Epithelial cell of esophagus (primary cell): Measurements from ENCODE around the gene DFFB.

Experiments used
- DNase-seq: peaks from one replicate; pipeline ENCODE4 v3.0.0; 2010; ENCODE audit warnings: low read depth
- H3K4me3 ChIP-seq: 2 replicates; pipeline ENCODE4 v1.5.1; 2011; ENCODE audit warnings: mild to moderate bottlenecking, low read length, control low read depth
- CTCF ChIP-seq: IDR thresholded peaks from 2 replicates; pipeline ENCODE4 v1.5.1; 2011; ENCODE audit warnings: low read depth, mild to moderate bottlenecking, low read length, control low read depth, inconsistent platforms; ENCODE audit not compliant: insufficient read depth; ENCODE audit errors: missing control alignments

The DFFB gene

GRCh38 chr1:3892748-3893147 lies 35.5 kb downstream of the DFFB start:
- H3K4me3 ChIP-seq = no peak overlapping the region
- no peak for TF ChIP-seq CTCF
- no peak for DNase-seq

- no peak for DNase-seq
- no peak for TF ChIP-seq CTCF
- H3K4me3 ChIP-seq = no peak overlapping the region
These were observed 35.9 kb downstream of the DFFB start for GRCh38 chr1:3893190-3893589.

GRCh38 chr1:3894626-3895278 lies 37.5 kb downstream of the DFFB start:
- DNase-seq = no peak
- no peak overlapping the region for H3K4me3 ChIP-seq
- TF ChIP-seq CTCF = no peak

- H3K4me3 ChIP-seq = no peak overlapping the region
- TF ChIP-seq CTCF = no peak
- DNase-seq = no peak
These were observed 38.1 kb downstream of the DFFB start for GRCh38 chr1:3895279-3895950.

GRCh38 chr1:3895951-3896325 lies 38.7 kb downstream of the DFFB start:
- DNase-seq = no peak
- no peak overlapping the region for H3K4me3 ChIP-seq
- TF ChIP-seq CTCF = no peak

GRCh38 chr1:3896396-3897000 lies 39.2 kb downstream of the DFFB start:
- no peak for TF ChIP-seq CTCF
- no peak for DNase-seq
- H3K4me3 ChIP-seq = no peak overlapping the region

- TF ChIP-seq CTCF = no peak
- no peak overlapping the region for H3K4me3 ChIP-seq
- DNase-seq = no peak
These were observed 41.1 kb downstream of the DFFB start for GRCh38 chr1:3898475-3898735.
